Measurements from ENCODE around the gene SARDH.

SARDH gene

DNA sequence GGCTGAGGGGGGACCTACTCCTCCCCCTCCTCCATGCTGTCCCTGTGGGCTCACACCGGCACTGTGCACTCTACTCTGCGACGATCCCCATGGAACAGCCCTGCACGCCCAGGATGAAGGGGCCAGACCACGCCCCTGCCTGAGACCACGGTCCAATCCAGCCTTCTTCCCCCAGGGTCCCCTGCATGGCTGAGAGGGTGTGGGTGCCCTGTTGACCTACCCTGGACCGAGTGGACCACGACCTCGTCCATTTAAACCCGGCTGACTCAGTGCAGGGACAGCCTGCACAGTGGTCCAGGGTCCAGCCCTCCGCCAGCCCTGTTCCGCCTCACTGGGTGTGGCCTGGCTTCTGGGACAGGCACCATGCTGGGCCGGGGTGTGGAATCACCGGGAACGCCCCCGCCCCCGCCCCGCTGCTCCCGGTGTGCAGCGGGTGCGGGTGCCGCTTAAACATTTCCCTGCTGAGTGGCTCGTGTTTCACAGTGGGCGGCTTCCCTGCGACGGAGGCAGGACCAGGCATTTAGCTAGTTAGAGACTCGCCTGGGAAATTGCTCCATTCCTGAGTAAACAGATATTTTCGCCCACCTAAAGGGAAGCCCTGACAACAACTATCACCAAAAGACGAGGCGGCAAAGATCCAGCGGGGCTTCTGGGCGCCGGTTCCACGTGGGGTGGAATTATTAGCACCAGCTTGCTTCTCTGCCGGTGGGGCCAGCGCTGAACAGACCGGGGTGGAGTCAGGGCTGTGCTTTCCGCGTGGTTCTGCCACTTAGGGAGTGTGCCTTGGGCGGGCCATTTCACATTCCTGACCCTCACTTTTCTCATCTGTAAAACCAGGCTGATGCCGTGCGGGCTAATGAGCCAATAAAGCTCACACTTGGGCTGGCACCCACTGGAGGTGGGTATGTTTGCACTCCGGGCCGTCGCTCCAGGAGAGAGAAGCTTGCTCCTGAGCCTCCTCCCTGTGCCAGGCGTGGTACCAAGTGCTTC lies 79.4 kb downstream of the SARDH start:
- DNase-seq (ENCODE audit: low read depth): no peak
- TF ChIP-seq POLR2A (IDR thresholded peaks at IDR 0.05; ENCODE audit: extremely low read depth, insufficient read length) (no peak), MYC (IDR thresholded peaks at IDR 0.05; ENCODE audit: low read depth, low read length) (no peak)
- TF ChIP-seq, protein P1, sequence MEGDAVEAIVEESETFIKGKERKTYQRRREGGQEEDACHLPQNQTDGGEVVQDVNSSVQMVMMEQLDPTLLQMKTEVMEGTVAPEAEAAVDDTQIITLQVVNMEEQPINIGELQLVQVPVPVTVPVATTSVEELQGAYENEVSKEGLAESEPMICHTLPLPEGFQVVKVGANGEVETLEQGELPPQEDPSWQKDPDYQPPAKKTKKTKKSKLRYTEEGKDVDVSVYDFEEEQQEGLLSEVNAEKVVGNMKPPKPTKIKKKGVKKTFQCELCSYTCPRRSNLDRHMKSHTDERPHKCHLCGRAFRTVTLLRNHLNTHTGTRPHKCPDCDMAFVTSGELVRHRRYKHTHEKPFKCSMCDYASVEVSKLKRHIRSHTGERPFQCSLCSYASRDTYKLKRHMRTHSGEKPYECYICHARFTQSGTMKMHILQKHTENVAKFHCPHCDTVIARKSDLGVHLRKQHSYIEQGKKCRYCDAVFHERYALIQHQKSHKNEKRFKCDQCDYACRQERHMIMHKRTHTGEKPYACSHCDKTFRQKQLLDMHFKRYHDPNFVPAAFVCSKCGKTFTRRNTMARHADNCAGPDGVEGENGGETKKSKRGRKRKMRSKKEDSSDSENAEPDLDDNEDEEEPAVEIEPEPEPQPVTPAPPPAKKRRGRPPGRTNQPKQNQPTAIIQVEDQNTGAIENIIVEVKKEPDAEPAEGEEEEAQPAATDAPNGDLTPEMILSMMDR (IDR thresholded peaks at IDR 0.05; ENCODE audit: low read depth, low read length): no peak
- TF ChIP-seq, protein P2, sequence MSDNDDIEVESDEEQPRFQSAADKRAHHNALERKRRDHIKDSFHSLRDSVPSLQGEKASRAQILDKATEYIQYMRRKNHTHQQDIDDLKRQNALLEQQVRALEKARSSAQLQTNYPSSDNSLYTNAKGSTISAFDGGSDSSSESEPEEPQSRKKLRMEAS (IDR thresholded peaks at IDR 0.05; ENCODE audit: low read depth, low read length): no peak
- H3K4me3 ChIP-seq (ENCODE audit: low read depth, low read length): no peak overlapping the region

DNA sequence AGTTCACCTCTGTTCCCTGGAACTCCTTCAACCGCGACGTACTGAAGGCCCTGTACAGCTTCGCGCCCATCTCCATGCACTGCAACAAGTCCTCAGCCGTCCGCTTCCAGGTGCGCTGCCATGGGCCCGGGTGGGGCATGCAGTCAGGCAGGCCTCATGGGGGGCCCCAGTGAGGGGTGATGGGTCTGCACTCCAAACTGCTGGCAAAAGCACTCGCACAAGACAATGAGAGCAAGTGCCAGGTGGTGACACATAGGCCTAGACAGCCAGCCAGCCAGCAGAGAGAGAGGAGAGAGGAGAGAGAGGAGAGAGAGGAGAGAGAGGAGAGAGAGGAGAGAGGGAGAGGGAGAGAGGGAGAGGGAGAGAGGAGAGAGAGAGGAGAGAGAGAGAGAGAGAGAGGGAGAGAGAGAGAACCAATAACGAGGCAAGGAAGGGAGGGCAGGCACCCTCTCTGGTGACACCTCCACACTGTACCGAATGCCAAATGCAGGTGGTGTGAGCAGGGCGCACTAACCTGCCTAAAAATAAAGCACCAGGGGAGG lies 81.0 kb downstream of the SARDH start:
- TF ChIP-seq MYC (IDR thresholded peaks at IDR 0.05; ENCODE audit: low read depth, low read length) (no peak), POLR2A (IDR thresholded peaks at IDR 0.05; ENCODE audit: extremely low read depth, insufficient read length) (no peak)
- TF ChIP-seq, protein P2 (IDR thresholded peaks at IDR 0.05; ENCODE audit: low read depth, low read length): no peak
- TF ChIP-seq, protein P1 (IDR thresholded peaks at IDR 0.05; ENCODE audit: low read depth, low read length): no peak
- H3K4me3 ChIP-seq (ENCODE audit: low read depth, low read length): no peak overlapping the region
- no peak for DNase-seq (ENCODE audit: low read depth)

DNA sequence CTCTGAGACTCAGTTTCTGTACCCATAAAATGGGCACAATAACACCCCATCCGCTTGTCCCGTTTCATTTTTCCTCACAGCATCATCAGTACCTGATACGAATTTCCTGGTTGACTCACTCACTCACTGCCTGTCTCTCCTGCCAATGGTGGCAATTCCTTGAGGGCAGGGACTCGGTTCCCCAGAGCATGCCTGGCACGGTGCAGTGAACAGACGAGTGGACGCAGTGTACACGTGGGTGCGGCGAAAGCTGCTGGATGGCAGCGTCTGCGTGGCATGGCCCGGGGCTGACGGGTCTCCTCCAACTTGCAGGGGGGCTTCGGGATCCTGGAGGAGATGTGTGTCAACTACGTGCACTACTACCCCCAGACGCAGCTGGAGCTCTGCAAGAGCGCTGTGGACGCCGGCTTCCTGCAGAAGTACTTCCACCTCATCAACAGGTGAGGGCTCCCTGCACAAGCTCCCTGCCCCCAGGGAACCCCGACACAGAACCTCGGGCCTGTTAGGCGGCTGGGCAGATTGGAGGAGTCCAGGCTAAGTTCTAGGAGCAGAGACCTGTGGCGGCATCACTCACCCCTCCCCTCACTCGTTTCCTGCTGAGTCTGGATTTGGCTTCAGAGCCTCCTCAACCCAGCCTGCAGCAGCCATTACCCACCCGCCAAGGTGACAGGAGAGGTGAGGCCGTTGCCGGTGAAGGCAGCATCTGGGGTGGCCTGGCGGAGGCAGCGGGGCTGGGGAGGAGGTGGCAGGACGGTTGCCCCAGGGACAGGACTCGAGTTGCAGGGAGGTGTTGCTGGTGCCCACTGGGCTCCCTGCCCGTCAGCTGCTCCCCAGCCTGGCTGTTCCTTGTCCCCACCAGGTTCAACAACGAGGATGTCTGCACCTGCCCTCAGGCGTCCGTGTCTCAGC lies 81.7 kb downstream of the SARDH start:
- no peak for DNase-seq (ENCODE audit: low read depth)
- TF ChIP-seq, protein P1 (IDR thresholded peaks at IDR 0.05; ENCODE audit: low read depth, low read length): no peak
- TF ChIP-seq, protein P2 (IDR thresholded peaks at IDR 0.05; ENCODE audit: low read depth, low read length): no peak
- no peak for TF ChIP-seq POLR2A (IDR thresholded peaks at IDR 0.05; ENCODE audit: extremely low read depth, insufficient read length)
- no peak for TF ChIP-seq MYC (IDR thresholded peaks at IDR 0.05; ENCODE audit: low read depth, low read length)
- H3K4me3 ChIP-seq (ENCODE audit: low read depth, low read length): no peak overlapping the region

DNA sequence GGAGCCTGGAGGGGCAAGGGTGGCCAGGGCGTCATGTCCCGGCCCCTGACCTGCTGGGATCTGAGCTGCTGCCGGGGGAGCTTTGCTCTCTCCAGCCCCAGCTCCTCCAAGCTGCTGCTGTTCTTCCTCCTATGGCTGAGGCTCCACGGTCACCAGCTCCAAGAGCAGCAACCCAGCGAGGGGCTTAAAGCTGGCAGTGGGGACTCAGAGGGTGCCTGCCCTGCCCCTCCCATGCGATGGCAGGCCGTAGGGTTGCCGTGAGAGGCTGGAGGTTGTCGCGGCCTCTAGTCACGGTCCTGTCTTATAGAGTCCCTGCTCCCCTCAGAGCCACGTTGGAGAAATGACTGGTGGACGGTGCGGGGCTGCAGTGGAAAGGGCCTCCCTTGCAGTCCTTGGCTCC lies 82.5 kb downstream of the SARDH start:
- H3K4me3 ChIP-seq (ENCODE audit: low read depth, low read length): no peak overlapping the region
- no peak for TF ChIP-seq MYC (IDR thresholded peaks at IDR 0.05; ENCODE audit: low read depth, low read length)
- TF ChIP-seq, protein P2 (IDR thresholded peaks at IDR 0.05; ENCODE audit: low read depth, low read length): no peak
- TF ChIP-seq, protein P1 (IDR thresholded peaks at IDR 0.05; ENCODE audit: low read depth, low read length): no peak
- no peak for TF ChIP-seq POLR2A (IDR thresholded peaks at IDR 0.05; ENCODE audit: extremely low read depth, insufficient read length)
- DNase-seq (ENCODE audit: low read depth): no peak

Measured in NB4 (cell line).